Measurements from ENCODE around the gene SF3B3. TPM values are rescaled to one million over a fixed set of nuclear protein-coding genes. Genes with fewer than 3 reads are reported as not detected.

SF3B3 gene
- total RNA-seq, 1 experiment from 2014 or later, result 133 TPM

DNA sequence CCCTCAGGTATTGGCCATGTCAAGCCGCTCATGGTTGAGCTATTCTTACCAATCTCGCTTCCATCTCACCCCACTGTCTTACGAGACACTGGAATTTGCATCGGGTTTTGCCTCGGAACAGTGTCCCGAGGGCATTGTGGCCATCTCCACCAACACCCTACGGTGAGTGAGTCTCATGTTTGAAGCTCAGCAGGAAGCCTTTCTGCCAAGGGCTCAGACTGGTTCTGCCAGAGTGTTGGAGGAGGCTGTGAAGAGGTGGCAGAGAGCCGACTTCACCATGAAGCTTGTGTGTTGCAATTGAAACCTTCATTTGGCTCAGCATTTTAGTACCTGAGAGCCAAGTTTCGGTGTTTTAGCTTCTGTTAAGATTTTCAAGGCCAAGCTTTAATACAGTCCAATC is 38.0 kb downstream of the SF3B3 start:
- Histone ChIP-seq H3F3A (ENCODE audit: low read length, unreplicated experiment) (no peaks in the 10 kb centered on the region), H3K27me3 (ENCODE audit: low read length) (no peaks in the 10 kb centered on the region), H3K9ac (ENCODE audit: low read length) (no peak overlapping the region), H3K4me3 (ENCODE audit: low read length) (no peak overlapping the region), H4K20me1 (ENCODE audit: low read length) (no peaks in the 10 kb centered on the region; the same call in 1 of the 2 replicates), H2AFZ (ENCODE audit: low read length) (no peak overlapping the region), H3K9me2 (replicated peaks; ENCODE audit: low read length) (no peaks in the 10 kb centered on the region), H3K4me2 (ENCODE audit: low read length) (no peak overlapping the region), H3K9me3 (ENCODE audit: low read length) (no peaks in the 10 kb centered on the region), H3K79me2 (ENCODE audit: low read length) (no peaks in the 10 kb centered on the region), H3K36me3 (ENCODE audit: low read depth, low read length) (peaks cover 78% of the 10 kb centered on the region), H3K4me1 (ENCODE audit: insufficient read depth, low read length) (no peaks in the 10 kb centered on the region), H3K27ac (ENCODE audit: low read length) (no peak overlapping the region)
- BruUV-seq (replicated peaks), result no TSS peak
- intact Hi-C loops (cut with micrococcal nuclease), result no loop called here
- ATAC-seq (no peak), DNase-seq (no peak)
- CTCF ChIA-PET, result no interaction called here
- POLR2A ChIA-PET (ENCODE audit: unreplicated experiment), result no interaction called here
- TF ChIP-seq EZH2 (IDR thresholded peaks at IDR 0.05; ENCODE audit: low read length, unreplicated experiment) (no peak), EZH2phosphoT487 (IDR thresholded peaks at IDR 0.05; ENCODE audit: borderline replicate concordance, low read length) (no peak)
- TF ChIP-seq, protein P1, sequence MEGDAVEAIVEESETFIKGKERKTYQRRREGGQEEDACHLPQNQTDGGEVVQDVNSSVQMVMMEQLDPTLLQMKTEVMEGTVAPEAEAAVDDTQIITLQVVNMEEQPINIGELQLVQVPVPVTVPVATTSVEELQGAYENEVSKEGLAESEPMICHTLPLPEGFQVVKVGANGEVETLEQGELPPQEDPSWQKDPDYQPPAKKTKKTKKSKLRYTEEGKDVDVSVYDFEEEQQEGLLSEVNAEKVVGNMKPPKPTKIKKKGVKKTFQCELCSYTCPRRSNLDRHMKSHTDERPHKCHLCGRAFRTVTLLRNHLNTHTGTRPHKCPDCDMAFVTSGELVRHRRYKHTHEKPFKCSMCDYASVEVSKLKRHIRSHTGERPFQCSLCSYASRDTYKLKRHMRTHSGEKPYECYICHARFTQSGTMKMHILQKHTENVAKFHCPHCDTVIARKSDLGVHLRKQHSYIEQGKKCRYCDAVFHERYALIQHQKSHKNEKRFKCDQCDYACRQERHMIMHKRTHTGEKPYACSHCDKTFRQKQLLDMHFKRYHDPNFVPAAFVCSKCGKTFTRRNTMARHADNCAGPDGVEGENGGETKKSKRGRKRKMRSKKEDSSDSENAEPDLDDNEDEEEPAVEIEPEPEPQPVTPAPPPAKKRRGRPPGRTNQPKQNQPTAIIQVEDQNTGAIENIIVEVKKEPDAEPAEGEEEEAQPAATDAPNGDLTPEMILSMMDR (conservative IDR thresholded peaks at IDR 0.05; ENCODE audit: low read depth, low read length), result no peak

GRCh38 chr16:70563636-70564035 is 40.0 kb downstream of the SF3B3 start:
- Histone ChIP-seq H4K20me1 (ENCODE audit: low read length) (no peaks in the 10 kb centered on the region; the same call in 1 of the 2 replicates), H3K79me2 (ENCODE audit: low read length) (no peaks in the 10 kb centered on the region), H3K27ac (ENCODE audit: low read length) (no peak overlapping the region), H3K9ac (ENCODE audit: low read length) (no peak overlapping the region), H3K27me3 (ENCODE audit: low read length) (no peaks in the 10 kb centered on the region), H3K4me3 (ENCODE audit: low read length) (no peak overlapping the region), H2AFZ (ENCODE audit: low read length) (no peak overlapping the region), H3K4me2 (ENCODE audit: low read length) (no peak overlapping the region), H3K36me3 (ENCODE audit: low read depth, low read length) (peaks cover 73% of the 10 kb centered on the region), H3K9me3 (ENCODE audit: low read length) (no peaks in the 10 kb centered on the region), H3F3A (ENCODE audit: low read length, unreplicated experiment) (no peaks in the 10 kb centered on the region), H3K9me2 (replicated peaks; ENCODE audit: low read length) (no peaks in the 10 kb centered on the region), H3K4me1 (ENCODE audit: insufficient read depth, low read length) (no peaks in the 10 kb centered on the region)
- no TSS peak for BruUV-seq (replicated peaks)
- intact Hi-C loops (cut with micrococcal nuclease), result no loop called here
- POLR2A ChIA-PET (ENCODE audit: unreplicated experiment), result no interaction called here
- TF ChIP-seq EZH2phosphoT487 (IDR thresholded peaks at IDR 0.05; ENCODE audit: borderline replicate concordance, low read length) (no peak), EZH2 (IDR thresholded peaks at IDR 0.05; ENCODE audit: low read length, unreplicated experiment) (no peak)
- TF ChIP-seq, protein P1 (conservative IDR thresholded peaks at IDR 0.05; ENCODE audit: low read depth, low read length), result no peak
- ATAC-seq, result no peak
- CTCF ChIA-PET, result interaction anchor here (0.8 kb wide), 1 partner anchor 47 kb away, joined by 6 read pairs; no protein-coding TSS in a partner anchor
- DNase-seq, result no peak

DNA sequence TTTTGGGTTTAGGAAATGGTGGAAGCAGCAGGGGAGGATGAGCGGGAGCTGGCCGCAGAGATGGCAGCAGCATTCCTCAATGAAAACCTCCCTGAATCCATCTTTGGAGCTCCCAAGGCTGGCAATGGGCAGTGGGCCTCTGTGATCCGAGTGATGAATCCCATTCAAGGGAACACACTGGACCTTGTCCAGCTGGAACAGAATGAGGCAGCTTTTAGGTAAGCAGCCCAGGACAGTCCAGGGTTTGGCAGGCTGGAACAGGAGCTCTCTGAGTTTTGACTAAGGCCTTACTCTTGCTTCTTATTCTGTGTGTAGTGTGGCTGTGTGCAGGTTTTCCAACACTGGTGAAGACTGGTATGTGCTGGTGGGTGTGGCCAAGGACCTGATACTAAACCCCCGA is 41.4 kb downstream of the SF3B3 start:
- H3K27ac ChIP-seq (ENCODE audit: low read length), result no peak overlapping the region
- ATAC-seq, result no peak
- no peaks in the 10 kb centered on the region for H3K79me2 ChIP-seq (ENCODE audit: low read length)
- H2AFZ ChIP-seq (ENCODE audit: low read length), result no peak overlapping the region
- H3K9me2 ChIP-seq (replicated peaks; ENCODE audit: low read length), result no peaks in the 10 kb centered on the region
- peaks cover 80% of the 10 kb centered on the region for H3K36me3 ChIP-seq (ENCODE audit: low read depth, low read length)
- H3K4me3 ChIP-seq (ENCODE audit: low read length), result no peak overlapping the region
- ChIA-PET POLR2A (ENCODE audit: unreplicated experiment) (no interaction called here), CTCF (interaction anchor here (0.5 kb wide), 1 partner anchor 934 kb away, joined by 3 read pairs; no protein-coding TSS in a partner anchor)
- intact Hi-C loops (cut with micrococcal nuclease), result no loop called here
- H3K27me3 ChIP-seq (ENCODE audit: low read length), result no peaks in the 10 kb centered on the region
- no peak overlapping the region for H3K9ac ChIP-seq (ENCODE audit: low read length)
- DNase-seq, result no peak
- H3K4me1 ChIP-seq (ENCODE audit: insufficient read depth, low read length), result no peaks in the 10 kb centered on the region
- TF ChIP-seq EZH2phosphoT487 (IDR thresholded peaks at IDR 0.05; ENCODE audit: borderline replicate concordance, low read length) (no peak), EZH2 (IDR thresholded peaks at IDR 0.05; ENCODE audit: low read length, unreplicated experiment) (no peak)
- TF ChIP-seq, protein P1 (conservative IDR thresholded peaks at IDR 0.05; ENCODE audit: low read depth, low read length), result no peak
- H3F3A ChIP-seq (ENCODE audit: low read length, unreplicated experiment), result no peaks in the 10 kb centered on the region
- no peaks in the 10 kb centered on the region for H3K9me3 ChIP-seq (ENCODE audit: low read length)
- BruUV-seq (replicated peaks), result no TSS peak
- no peaks in the 10 kb centered on the region; the same call in 1 of the 2 replicates for H4K20me1 ChIP-seq (ENCODE audit: low read length)
- H3K4me2 ChIP-seq (ENCODE audit: low read length), result no peak overlapping the region

Data from PC-3 (cell line).